AG09309 (cell line): ENCODE results near the gene ATP6V1G2.

ENCODE experiments used
- DNase-seq: peaks from one replicate; pipeline ENCODE4 v3.0.0-alpha.2; 2010; ENCODE audit warnings: low read depth
- H3K4me3 ChIP-seq: 2 replicates; pipeline ENCODE4 v1.5.1; 2011; ENCODE audit warnings: mild to moderate bottlenecking, low read depth, low read length, moderate library complexity; ENCODE audit not compliant: control insufficient read depth
- CTCF ChIP-seq: IDR thresholded peaks from 2 replicates; pipeline ENCODE4 v1.5.1; 2011; ENCODE audit warnings: mild to moderate bottlenecking, low read depth, low read length, inconsistent platforms; ENCODE audit not compliant: insufficient read depth, control insufficient read depth; ENCODE audit errors: missing control alignments

ATP6V1G2 gene

GRCh38 chr6:31586008-31586407, 39.6 kb upstream of the ATP6V1G2 start, which contains the start of gene LST1:
Gene LST1, plus strand, starts transcription at chr6:31586277. Its CDS starts 1,023 bp downstream, at chr6:31587300.
- TF ChIP-seq CTCF: no peak
- H3K4me3 ChIP-seq: no peak within 1 kb of the TSS
- no peak for DNase-seq

- H3K4me3 ChIP-seq: no peak overlapping the region
- no peak for DNase-seq
- TF ChIP-seq CTCF: peak; percentile 40
These were observed 39.1 kb upstream of the ATP6V1G2 start for GRCh38 chr6:31585491-31585890.

GRCh38 chr6:31582230-31582643, 35.8 kb upstream of the ATP6V1G2 start, which contains the start of gene LTB:
Gene LTB, minus strand, starts transcription at chr6:31582424. Its CDS starts 7 bp downstream, at chr6:31582417.
- no peak for DNase-seq
- TF ChIP-seq CTCF: no peak
- peak within 1 kb of the TSS; percentile 92 for H3K4me3 ChIP-seq

- no peak for DNase-seq
- TF ChIP-seq CTCF: no peak
- peak overlapping the region; percentile 92 for H3K4me3 ChIP-seq
These were observed 35.2 kb upstream of the ATP6V1G2 start for GRCh38 chr6:31581434-31582229.

GRCh38 chr6:31580807-31581433, 34.5 kb upstream of the ATP6V1G2 start:
- TF ChIP-seq CTCF: peak; percentile 79
- peak overlapping the region; percentile 92 for H3K4me3 ChIP-seq
- peak; percentile 20 for DNase-seq

GRCh38 chr6:31580438-31580740, 34.0 kb upstream of the ATP6V1G2 start:
- DNase-seq: no peak
- peak overlapping the region; percentile 92 for H3K4me3 ChIP-seq
- TF ChIP-seq CTCF: no peak
